K562 (cell line): ENCODE data around the gene CELA3A. TPM values are rescaled to one million over a fixed set of nuclear protein-coding genes. Genes with fewer than 3 reads are reported as not detected.

ENCODE experiments used
- BRF1 ChIP-seq: IDR thresholded peaks from 3 replicates; pipeline ENCODE4 v1.6.1; 2011; ENCODE audit warnings: borderline replicate concordance, mild to moderate bottlenecking; ENCODE audit not compliant: insufficient read length; ENCODE audit errors: extremely low read depth
- CTBP1 ChIP-seq: fragments of 450-650 bp; IDR thresholded peaks from 2 replicates; pipeline ENCODE4 v1.6.1; 2016; ENCODE audit warnings: borderline replicate concordance
- EP300 ChIP-seq: IDR thresholded peaks from 2 replicates; pipeline ENCODE4 v1.6.1; 2012; ENCODE audit warnings: low read length, improper control_type of control experiment
- HNRNPUL1 ChIP-seq: fragments of 200-400 bp; formaldehyde crosslinking; IDR thresholded peaks from 2 replicates; pipeline ENCODE4 v1.6.1; 2017; ENCODE audit warnings: low read length
- MAFG ChIP-seq: fragments of 450-650 bp; conservative IDR thresholded peaks from 2 replicates; pipeline ENCODE4 v1.6.1; 2016; ENCODE audit warnings: missing genetic modification characterization, missing compliant biosample characterization
- MXI1 ChIP-seq: IDR thresholded peaks from 2 replicates; pipeline ENCODE4 v1.6.1; 2011; ENCODE audit warnings: low read depth, mild to moderate bottlenecking, improper control_type of control experiment, low read length
- NFXL1 ChIP-seq: fragments of 450-650 bp; formaldehyde crosslinking; IDR thresholded peaks from 2 replicates; pipeline ENCODE4 v1.4.0; 2021; ENCODE audit warnings: mild to moderate bottlenecking
- NR4A1 ChIP-seq, 2 experiments: fragments of 250-450 bp in 1 of 2; fragments of 450-650 bp in 1 of 2; sonication (Bioruptor Pico) in 1 of 2; IDR thresholded peaks; 2 replicates each; pipeline versions ENCODE4 v1.4.0 to v1.6.1; 2016 to 2020; ENCODE audit warnings: mild to moderate bottlenecking in 2 of 2, missing compliant biosample characterization in 1 of 2, missing genetic modification characterization in 1 of 2, moderate library complexity in 1 of 2
- NRF1 ChIP-seq, 2 experiments: fragments of 450-650 bp; IDR thresholded peaks in 1 of 2; conservative IDR thresholded peaks in 1 of 2; 2 replicates each; pipeline ENCODE4 v1.6.1; 2014; ENCODE audit warnings: mild to moderate bottlenecking in 2 of 2
- SAFB ChIP-seq: fragments of 200-400 bp; formaldehyde crosslinking; IDR thresholded peaks from 2 replicates; pipeline ENCODE4 v1.6.1; 2017; ENCODE audit warnings: low read depth, low read length, borderline replicate concordance
- SP2 ChIP-seq: IDR thresholded peaks from 2 replicates; pipeline ENCODE4 v1.6.1; 2011; ENCODE audit warnings: mild to moderate bottlenecking, low read depth, low read length, moderate library complexity; ENCODE audit not compliant: poor library complexity, severe bottlenecking; ENCODE audit errors: extremely low read depth
- TARDBP ChIP-seq: fragments of 450-650 bp; IDR thresholded peaks from 2 replicates; pipeline ENCODE4 v1.6.1; 2016
- ZKSCAN1 ChIP-seq: fragments of 150-350 bp; IDR thresholded peaks from 2 replicates; pipeline ENCODE4 v1.6.1; 2016; ENCODE audit warnings: low read depth, low read length
- ZNF311 ChIP-seq: fragments of 250-450 bp; sonication (Bioruptor Pico); IDR thresholded peaks from 2 replicates; pipeline ENCODE4 v1.4.0; 2020; ENCODE audit warnings: mild to moderate bottlenecking, moderate library complexity
- ZNF764 ChIP-seq: fragments of 250-450 bp; sonication (Bioruptor Pico); IDR thresholded peaks from 2 replicates; pipeline ENCODE4 v1.4.0; 2020; ENCODE audit warnings: low read depth, mild to moderate bottlenecking, moderate library complexity
- polyA plus RNA-seq, 8 experiments: library from polyadenylated mRNA; depleted of rRNA in 4 of 8; stranded (reverse) in 5 of 8; unstranded in 3 of 8; fragments of >200 nt; fragmentation: Nextera tagmentation in 2 of 8; fragmentation: Illumina TruSeq in 1 of 8; extraction: Ambion mirVana in 2 of 8; extraction: Trizol in 1 of 8; gene quantifications; 2 replicates each; pipeline versions ENCODE4 v1.2.1 to v1.2.3, GENCODE V29; 2011 to 2014; ENCODE audit warnings: inconsistent platforms in 1 of 8, missing spikeins in 1 of 8
- total RNA-seq, 7 experiments: library from RNA; depleted of rRNA in 6 of 7; stranded (reverse); fragments of >200 nt in 6 of 7; fragmentation: Illumina TruSeq in 2 of 7; extraction: Trizol in 2 of 7; gene quantifications; 2 replicates each; pipeline versions ENCODE4 v1.2.1 to v1.2.3, GENCODE V29; 2011 to 2021; ENCODE audit warnings: low replicate concordance in 1 of 7
- TF ChIP-seq, protein P1 (sequence below): sonication (generic); formaldehyde crosslinking; IDR thresholded peaks from 2 replicates; pipeline ENCODE4 v1.8.1; 2023; ENCODE audit warnings: mild to moderate bottlenecking, missing genetic modification reagents
- TF ChIP-seq, protein P2 (sequence below): fragments of 250-450 bp; sonication (Bioruptor Pico); IDR thresholded peaks from 2 replicates; pipeline ENCODE4 v1.9.0; 2021; ENCODE audit warnings: mild to moderate bottlenecking
- TF ChIP-seq, protein P3 (sequence below): fragments of 250-450 bp; sonication (Bioruptor Pico); IDR thresholded peaks from 2 replicates; pipeline ENCODE4 v1.8.0; 2022; ENCODE audit warnings: inconsistent platforms, mild to moderate bottlenecking, moderate library complexity, borderline replicate concordance
- TF ChIP-seq, protein P4 (sequence below), 2 experiments: fragments of 150-350 bp in 1 of 2; IDR thresholded peaks; 2 replicates each; pipeline ENCODE4 v1.6.1; 2012 to 2016; ENCODE audit warnings: low read depth in 2 of 2, low read length in 2 of 2, mild to moderate bottlenecking in 1 of 2, moderate library complexity in 1 of 2

The CELA3A gene
- total and polyA plus RNA-seq, 9 of the 15 experiments (the other 6 are each of a cell fraction or from before 2014, with no cell fraction given), result 5.4 TPM; not detected in 8

DNA sequence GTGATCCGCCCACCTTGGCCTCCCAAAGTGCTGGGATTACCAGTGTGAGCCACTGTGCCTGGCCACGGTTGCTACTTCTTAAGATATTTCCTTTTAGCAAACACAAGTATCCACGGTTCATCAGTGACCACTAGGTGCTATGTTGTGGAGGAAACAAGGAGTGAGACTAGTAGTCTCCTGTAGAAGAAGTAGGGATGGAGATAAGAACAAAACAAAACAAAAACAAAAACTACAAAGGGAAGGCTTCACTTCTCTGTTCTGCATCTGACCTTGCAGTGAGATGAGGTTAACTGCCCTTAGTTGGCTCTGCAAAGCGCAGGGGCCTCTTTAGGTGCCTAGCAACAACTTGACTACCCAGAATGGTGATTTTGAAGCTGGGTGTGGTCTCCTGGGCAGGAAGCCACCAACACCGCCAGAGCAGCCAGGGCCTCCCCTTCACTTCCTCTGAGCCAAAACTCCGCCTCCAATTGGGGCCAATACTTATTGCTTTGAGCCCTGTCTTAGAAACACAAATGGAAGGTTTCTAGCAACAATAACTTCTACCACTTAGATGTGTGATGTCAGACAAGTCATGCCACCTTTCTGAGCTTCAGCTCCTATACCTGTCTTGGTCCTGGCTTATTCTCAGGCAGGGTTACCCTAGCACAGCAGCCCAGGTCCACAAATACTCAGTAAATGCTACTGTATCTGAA, 38.3 kb downstream of the CELA3A start (continued):
- TF ChIP-seq, protein P1, sequence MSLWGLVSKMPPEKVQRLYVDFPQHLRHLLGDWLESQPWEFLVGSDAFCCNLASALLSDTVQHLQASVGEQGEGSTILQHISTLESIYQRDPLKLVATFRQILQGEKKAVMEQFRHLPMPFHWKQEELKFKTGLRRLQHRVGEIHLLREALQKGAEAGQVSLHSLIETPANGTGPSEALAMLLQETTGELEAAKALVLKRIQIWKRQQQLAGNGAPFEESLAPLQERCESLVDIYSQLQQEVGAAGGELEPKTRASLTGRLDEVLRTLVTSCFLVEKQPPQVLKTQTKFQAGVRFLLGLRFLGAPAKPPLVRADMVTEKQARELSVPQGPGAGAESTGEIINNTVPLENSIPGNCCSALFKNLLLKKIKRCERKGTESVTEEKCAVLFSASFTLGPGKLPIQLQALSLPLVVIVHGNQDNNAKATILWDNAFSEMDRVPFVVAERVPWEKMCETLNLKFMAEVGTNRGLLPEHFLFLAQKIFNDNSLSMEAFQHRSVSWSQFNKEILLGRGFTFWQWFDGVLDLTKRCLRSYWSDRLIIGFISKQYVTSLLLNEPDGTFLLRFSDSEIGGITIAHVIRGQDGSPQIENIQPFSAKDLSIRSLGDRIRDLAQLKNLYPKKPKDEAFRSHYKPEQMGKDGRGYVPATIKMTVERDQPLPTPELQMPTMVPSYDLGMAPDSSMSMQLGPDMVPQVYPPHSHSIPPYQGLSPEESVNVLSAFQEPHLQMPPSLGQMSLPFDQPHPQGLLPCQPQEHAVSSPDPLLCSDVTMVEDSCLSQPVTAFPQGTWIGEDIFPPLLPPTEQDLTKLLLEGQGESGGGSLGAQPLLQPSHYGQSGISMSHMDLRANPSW (CRISPR knock-in tag), result no peak
- TF ChIP-seq NRF1 (conservative IDR thresholded peaks at IDR 0.05 in 1 of 2, IDR thresholded peaks at IDR 0.05 in 1 of 2), result peak; percentile 66 to 76
- TF ChIP-seq, protein P2, sequence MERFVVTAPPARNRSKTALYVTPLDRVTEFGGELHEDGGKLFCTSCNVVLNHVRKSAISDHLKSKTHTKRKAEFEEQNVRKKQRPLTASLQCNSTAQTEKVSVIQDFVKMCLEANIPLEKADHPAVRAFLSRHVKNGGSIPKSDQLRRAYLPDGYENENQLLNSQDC (CRISPR knock-in tag), result no peak
- no peak for TF ChIP-seq NR4A1 (CRISPR knock-in tag; IDR thresholded peaks at IDR 0.05)
- 0 out of 2 replicates have a peak, but pooled peaks have one; percentile 29 for TF ChIP-seq NR4A1 (tag; IDR thresholded peaks at IDR 0.05)
- TF ChIP-seq MAFG (tag), result no peak
- TF ChIP-seq ZKSCAN1, result peak; percentile 56; the same call in 1 of the 2 replicates
- no peak for TF ChIP-seq ZNF311 (CRISPR knock-in tag)
- no peak for TF ChIP-seq EP300
- TF ChIP-seq SAFB, result no peak
- peak; percentile 95 for TF ChIP-seq CTBP1
- no peak for TF ChIP-seq ZNF764
- TF ChIP-seq MXI1, result no peak
- TF ChIP-seq SP2, result no peak
- TF ChIP-seq TARDBP, result 0 out of 2 replicates have a peak, but pooled peaks have one; percentile 56
- no peak for TF ChIP-seq NFXL1 (CRISPR knock-in tag)
- TF ChIP-seq, protein P3, sequence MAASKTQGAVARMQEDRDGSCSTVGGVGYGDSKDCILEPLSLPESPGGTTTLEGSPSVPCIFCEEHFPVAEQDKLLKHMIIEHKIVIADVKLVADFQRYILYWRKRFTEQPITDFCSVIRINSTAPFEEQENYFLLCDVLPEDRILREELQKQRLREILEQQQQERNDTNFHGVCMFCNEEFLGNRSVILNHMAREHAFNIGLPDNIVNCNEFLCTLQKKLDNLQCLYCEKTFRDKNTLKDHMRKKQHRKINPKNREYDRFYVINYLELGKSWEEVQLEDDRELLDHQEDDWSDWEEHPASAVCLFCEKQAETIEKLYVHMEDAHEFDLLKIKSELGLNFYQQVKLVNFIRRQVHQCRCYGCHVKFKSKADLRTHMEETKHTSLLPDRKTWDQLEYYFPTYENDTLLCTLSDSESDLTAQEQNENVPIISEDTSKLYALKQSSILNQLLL (CRISPR knock-in tag), result no peak
- no peak for TF ChIP-seq BRF1
- no peak for TF ChIP-seq HNRNPUL1
- TF ChIP-seq, protein P4, sequence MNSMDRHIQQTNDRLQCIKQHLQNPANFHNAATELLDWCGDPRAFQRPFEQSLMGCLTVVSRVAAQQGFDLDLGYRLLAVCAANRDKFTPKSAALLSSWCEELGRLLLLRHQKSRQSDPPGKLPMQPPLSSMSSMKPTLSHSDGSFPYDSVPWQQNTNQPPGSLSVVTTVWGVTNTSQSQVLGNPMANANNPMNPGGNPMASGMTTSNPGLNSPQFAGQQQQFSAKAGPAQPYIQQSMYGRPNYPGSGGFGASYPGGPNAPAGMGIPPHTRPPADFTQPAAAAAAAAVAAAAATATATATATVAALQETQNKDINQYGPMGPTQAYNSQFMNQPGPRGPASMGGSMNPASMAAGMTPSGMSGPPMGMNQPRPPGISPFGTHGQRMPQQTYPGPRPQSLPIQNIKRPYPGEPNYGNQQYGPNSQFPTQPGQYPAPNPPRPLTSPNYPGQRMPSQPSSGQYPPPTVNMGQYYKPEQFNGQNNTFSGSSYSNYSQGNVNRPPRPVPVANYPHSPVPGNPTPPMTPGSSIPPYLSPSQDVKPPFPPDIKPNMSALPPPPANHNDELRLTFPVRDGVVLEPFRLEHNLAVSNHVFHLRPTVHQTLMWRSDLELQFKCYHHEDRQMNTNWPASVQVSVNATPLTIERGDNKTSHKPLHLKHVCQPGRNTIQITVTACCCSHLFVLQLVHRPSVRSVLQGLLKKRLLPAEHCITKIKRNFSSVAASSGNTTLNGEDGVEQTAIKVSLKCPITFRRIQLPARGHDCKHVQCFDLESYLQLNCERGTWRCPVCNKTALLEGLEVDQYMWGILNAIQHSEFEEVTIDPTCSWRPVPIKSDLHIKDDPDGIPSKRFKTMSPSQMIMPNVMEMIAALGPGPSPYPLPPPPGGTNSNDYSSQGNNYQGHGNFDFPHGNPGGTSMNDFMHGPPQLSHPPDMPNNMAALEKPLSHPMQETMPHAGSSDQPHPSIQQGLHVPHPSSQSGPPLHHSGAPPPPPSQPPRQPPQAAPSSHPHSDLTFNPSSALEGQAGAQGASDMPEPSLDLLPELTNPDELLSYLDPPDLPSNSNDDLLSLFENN (IDR thresholded peaks at IDR 0.05; ENCODE audit: low read depth in 2 of 2, low read length in 2 of 2), result no peak
